Measurements from ENCODE around the gene ADGRG2.

DNA sequence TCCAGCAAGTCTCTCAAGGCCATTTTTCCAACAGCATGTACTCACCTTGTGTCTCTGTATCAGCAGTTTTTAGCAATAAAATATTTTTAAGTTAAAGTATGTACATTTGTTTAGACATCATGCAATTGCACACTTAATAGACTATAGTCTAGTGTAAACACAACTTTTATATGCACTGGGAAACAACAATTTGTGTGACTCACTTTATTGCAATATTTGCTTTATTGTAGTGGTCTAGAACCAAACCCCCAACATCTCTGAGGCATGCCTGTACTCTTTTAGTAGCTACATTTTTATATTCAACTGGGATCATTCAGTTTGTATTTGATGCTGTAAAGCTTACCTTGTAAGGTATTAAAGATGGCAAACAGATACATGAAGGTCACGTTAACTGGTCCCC, 123.6 kb downstream of the ADGRG2 start:
- TF ChIP-seq, protein P1, sequence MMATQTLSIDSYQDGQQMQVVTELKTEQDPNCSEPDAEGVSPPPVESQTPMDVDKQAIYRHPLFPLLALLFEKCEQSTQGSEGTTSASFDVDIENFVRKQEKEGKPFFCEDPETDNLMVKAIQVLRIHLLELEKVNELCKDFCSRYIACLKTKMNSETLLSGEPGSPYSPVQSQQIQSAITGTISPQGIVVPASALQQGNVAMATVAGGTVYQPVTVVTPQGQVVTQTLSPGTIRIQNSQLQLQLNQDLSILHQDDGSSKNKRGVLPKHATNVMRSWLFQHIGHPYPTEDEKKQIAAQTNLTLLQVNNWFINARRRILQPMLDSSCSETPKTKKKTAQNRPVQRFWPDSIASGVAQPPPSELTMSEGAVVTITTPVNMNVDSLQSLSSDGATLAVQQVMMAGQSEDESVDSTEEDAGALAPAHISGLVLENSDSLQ (IDR thresholded peaks at IDR 0.05): no peak
- TF ChIP-seq TARDBP (IDR thresholded peaks at IDR 0.05) (no peak), BHLHE40 (IDR thresholded peaks at IDR 0.05; ENCODE audit: borderline replicate concordance) (no peak), LEF1 (IDR thresholded peaks at IDR 0.05; ENCODE audit: borderline replicate concordance) (no peak), ZNF384 (IDR thresholded peaks at IDR 0.05) (no peak), SP1 (IDR thresholded peaks at IDR 0.05) (no peak), FOXA1 (IDR thresholded peaks at IDR 0.05) (no peak), ELF4 (IDR thresholded peaks at IDR 0.05) (no peak), SUZ12 (IDR thresholded peaks at IDR 0.05) (no peak), HDGF (IDR thresholded peaks at IDR 0.05; ENCODE audit: borderline replicate concordance) (no peak)
